ENCODE measurements around the gene UBE2I. TPM values are rescaled to one million over a fixed set of nuclear protein-coding genes. Genes with fewer than 3 reads are reported as not detected.

The UBE2I gene
- total RNA-seq, 1 experiment from 2014 or later, result 120 TPM

Other genes with a start within 250 kb of the UBE2I start
- gene SSTR5, start 236.9 kb upstream of the UBE2I start, total RNA-seq (2014; rRNA removed; shearing (Covaris generic)), result 0.40 TPM in 1 of 2 replicates, not detected in the other
- not detected in 2 replicates for gene C1QTNF8, start 213.4 kb upstream of the UBE2I start, total RNA-seq (2014; rRNA removed; shearing (Covaris generic))
- 3.9 and 4.2 TPM in 2 replicates for gene CACNA1H, start 156.5 kb upstream of the UBE2I start, total RNA-seq (2014; rRNA removed; shearing (Covaris generic))
- not detected in 2 replicates for gene TPSG1, start 84.4 kb upstream of the UBE2I start, total RNA-seq (2014; rRNA removed; shearing (Covaris generic))
- gene TPSB2, start 79.5 kb upstream of the UBE2I start, total RNA-seq (2014; rRNA removed; shearing (Covaris generic)), result not detected in 2 replicates
- not detected in 2 replicates for gene TPSAB1, start 68.9 kb upstream of the UBE2I start, total RNA-seq (2014; rRNA removed; shearing (Covaris generic))
- gene TPSD1, start 53.6 kb upstream of the UBE2I start, total RNA-seq (2014; rRNA removed; shearing (Covaris generic)), result not detected in 2 replicates
- gene BAIAP3, start 24.0 kb downstream of the UBE2I start, total RNA-seq (2014; rRNA removed; shearing (Covaris generic)), result 0.29 and 0.89 TPM in 2 replicates
- 45.4 and 50.2 TPM in 2 replicates for gene TSR3, start 42.2 kb downstream of the UBE2I start, total RNA-seq (2014; rRNA removed; shearing (Covaris generic))
- 32.2 and 33.0 TPM in 2 replicates for gene GNPTG, start 42.3 kb downstream of the UBE2I start, total RNA-seq (2014; rRNA removed; shearing (Covaris generic))
- gene UNKL, start 105.1 kb downstream of the UBE2I start, total RNA-seq (2014; rRNA removed; shearing (Covaris generic)), result 29.2 and 31.0 TPM in 2 replicates
- 29.7 and 31.1 TPM in 2 replicates for gene UQCC4, start 111.1 kb downstream of the UBE2I start, total RNA-seq (2014; rRNA removed; shearing (Covaris generic))
- gene PERCC1, start 121.4 kb downstream of the UBE2I start, total RNA-seq (2014; rRNA removed; shearing (Covaris generic)), result not detected in 2 replicates
- 0.42 and 0.61 TPM in 2 replicates for gene CCDC154, start 134.9 kb downstream of the UBE2I start, total RNA-seq (2014; rRNA removed; shearing (Covaris generic))
- 62.0 and 67.0 TPM in 2 replicates for gene CLCN7, start 165.4 kb downstream of the UBE2I start, total RNA-seq (2014; rRNA removed; shearing (Covaris generic))
- gene PTX4, start 179.3 kb downstream of the UBE2I start, total RNA-seq (2014; rRNA removed; shearing (Covaris generic)), result 0.15 TPM in 1 of 2 replicates, not detected in the other
- gene TELO2, start 183.7 kb downstream of the UBE2I start, total RNA-seq (2014; rRNA removed; shearing (Covaris generic)), result 7.8 and 8.1 TPM in 2 replicates
- gene TMEM204, start 224.0 kb downstream of the UBE2I start, total RNA-seq (2014; rRNA removed; shearing (Covaris generic)), result not detected in 2 replicates